KG1 (cell line): ENCODE data around the gene C1orf21.
"Not testable (repeated sequence)": the region's sequence is repeated elsewhere in the genome, so short reads cannot be mapped to it uniquely, and the experiment has no call there.

ENCODE experiments used
- DNase-seq: peaks from one replicate; lab custom pipeline; 2025; lab: John Stamatoyannopoulos, UW

The C1orf21 gene

GRCh38 chr1:184606786-184607185 lies 220.0 kb downstream of the C1orf21 start:
- no peak for DNase-seq

GRCh38 chr1:184608581-184608980 lies 221.8 kb downstream of the C1orf21 start:
- no peak for DNase-seq

- no peak for DNase-seq
Measured at GRCh38 chr1:184608990-184609389, 222.2 kb downstream of the C1orf21 start.

- DNase-seq = no peak
Measured at GRCh38 chr1:184610876-184611595, 224.2 kb downstream of the C1orf21 start.

- DNase-seq = not testable (repeated sequence)
Measured at GRCh38 chr1:184612229-184612628, 225.4 kb downstream of the C1orf21 start.

- no peak for DNase-seq
Measured at GRCh38 chr1:184614667-184615066, 227.8 kb downstream of the C1orf21 start.

- DNase-seq = no peak
Measured at GRCh38 chr1:184615301-184615700, 228.5 kb downstream of the C1orf21 start.

GRCh38 chr1:184616504-184616903 lies 229.7 kb downstream of the C1orf21 start:
- DNase-seq = no peak

GRCh38 chr1:184617433-184618029 lies 230.7 kb downstream of the C1orf21 start:
- no peak for DNase-seq

- DNase-seq = no peak
Measured at GRCh38 chr1:184618851-184619250, 232.0 kb downstream of the C1orf21 start.

- no peak for DNase-seq
Measured at GRCh38 chr1:184620469-184620868, 233.6 kb downstream of the C1orf21 start.

- no peak for DNase-seq
Measured at GRCh38 chr1:184621260-184621659, 234.4 kb downstream of the C1orf21 start.

GRCh38 chr1:184622136-184622823 lies 235.5 kb downstream of the C1orf21 start:
- no peak for DNase-seq

- no peak for DNase-seq
Measured at GRCh38 chr1:184623404-184623803, 236.6 kb downstream of the C1orf21 start.

GRCh38 chr1:184624051-184624450 lies 237.2 kb downstream of the C1orf21 start:
- DNase-seq = no peak

GRCh38 chr1:184624626-184625025 lies 237.8 kb downstream of the C1orf21 start:
- no peak for DNase-seq

GRCh38 chr1:184625271-184625670 lies 238.4 kb downstream of the C1orf21 start:
- no peak for DNase-seq

- DNase-seq = no peak
Measured at GRCh38 chr1:184626076-184627006, 239.5 kb downstream of the C1orf21 start.

GRCh38 chr1:184627007-184627341 lies 240.1 kb downstream of the C1orf21 start:
- no peak for DNase-seq

GRCh38 chr1:184629266-184629665 lies 242.4 kb downstream of the C1orf21 start:
- no peak for DNase-seq

GRCh38 chr1:184630679-184631060 lies 243.8 kb downstream of the C1orf21 start:
- DNase-seq = no peak
